Erythroblast (primary cell): Measurements from ENCODE around the gene AGFG2.

Experiments
- GATA1 ChIP-seq: IDR thresholded peaks from 2 replicates; pipeline ENCODE4 v1.6.1; 2011; ENCODE audit warnings: low read depth, mild to moderate bottlenecking, control low read depth, low read length, moderate library complexity
- POLR2A ChIP-seq: IDR thresholded peaks from 2 replicates; pipeline ENCODE4 v1.6.1; 2011; ENCODE audit warnings: mild to moderate bottlenecking, low read length

- TF ChIP-seq POLR2A (no peak), GATA1 (no peak)
These were observed 28.2 kb downstream of the AGFG2 start for GRCh38 chr7:100567031-100567730.
